Measurements from ENCODE around the gene PPIF.

The PPIF gene

DNA sequence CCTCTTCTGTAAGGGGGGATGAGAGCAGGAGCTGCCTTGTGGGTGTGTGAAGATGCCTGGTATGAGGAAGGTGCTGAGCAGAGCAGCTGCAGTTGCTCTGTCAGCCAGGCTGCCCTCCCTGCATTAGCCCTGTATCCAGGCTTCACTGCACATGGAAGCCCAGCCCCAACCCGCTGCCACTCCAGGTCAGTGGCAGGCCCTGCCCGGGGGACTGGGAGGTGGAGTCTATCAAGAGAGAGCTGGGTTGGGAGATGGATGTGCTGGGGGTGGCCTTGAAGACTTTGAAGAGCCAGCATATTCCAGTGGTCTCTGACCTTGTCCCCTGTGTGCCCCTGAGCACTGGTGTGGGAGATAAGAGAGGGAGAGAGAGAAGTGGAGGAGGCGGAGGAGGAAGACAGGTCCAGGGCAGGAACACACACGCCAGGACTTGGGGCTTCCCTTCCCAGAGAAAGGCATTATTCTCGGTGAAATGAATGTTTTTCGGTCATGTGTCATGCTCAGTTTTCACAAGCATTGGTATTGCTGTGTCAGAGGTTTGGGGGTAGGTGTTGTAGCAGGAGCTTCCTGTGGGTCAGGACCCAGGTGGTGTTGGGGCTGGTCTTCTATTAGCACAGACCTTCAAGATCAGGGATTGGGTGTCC lies 2.6 kb downstream of the PPIF start:
- no peak for DNase-seq

DNA sequence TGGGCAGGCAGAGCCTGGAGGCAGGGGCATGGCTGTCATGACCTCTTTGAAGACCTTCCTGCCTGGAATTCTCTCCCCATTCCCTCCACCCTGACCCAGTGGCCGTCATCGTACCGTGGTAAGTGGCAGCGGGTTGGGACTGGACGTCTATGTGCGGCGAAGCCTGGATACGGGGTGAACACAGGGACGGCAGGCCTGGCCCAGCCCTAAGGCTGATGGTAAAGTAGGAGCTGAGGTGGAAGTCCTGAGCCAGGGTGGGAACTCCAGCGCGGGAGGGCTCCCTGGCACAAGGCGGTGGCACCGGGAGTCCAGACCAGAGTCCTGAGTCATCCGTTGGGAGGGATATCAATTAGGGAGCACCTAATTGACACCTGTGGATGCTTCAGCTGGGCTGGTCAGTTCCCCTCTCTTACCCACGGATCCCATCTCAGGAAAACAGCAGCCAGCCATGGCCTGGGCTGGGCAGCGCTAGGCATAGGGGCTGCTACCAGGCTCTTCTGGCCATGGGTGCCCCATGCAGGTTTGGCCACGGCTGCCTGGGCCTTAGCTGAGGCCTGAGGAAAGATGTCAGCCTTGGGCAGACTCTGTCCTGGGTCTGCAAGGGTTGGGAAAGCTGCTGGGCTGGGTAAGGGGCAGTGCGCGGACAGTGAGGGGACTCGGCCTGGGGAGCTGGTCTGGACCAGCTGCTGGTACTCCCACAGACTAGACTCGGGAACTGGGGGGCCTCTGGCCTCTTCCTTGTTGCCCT lies 3.3 kb downstream of the PPIF start:
- DNase-seq: no peak

DNA sequence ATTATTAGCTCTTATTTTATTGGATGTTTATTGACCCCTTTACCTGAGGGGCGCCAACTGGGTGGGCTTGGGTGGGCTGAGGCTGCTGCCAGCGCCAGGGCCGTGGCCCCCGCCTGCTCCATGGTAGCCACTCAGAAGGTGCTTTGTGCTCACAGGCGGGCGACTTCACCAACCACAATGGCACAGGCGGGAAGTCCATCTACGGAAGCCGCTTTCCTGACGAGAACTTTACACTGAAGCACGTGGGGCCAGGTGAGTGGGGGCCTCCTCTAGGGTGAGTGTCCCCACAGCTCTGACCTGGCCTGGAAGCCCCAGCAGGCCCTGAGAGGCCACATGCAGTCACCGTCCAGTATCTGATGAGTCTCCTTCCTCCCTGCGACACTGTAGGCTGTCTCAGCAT lies 4.1 kb downstream of the PPIF start:
- DNase-seq: no peak

DNA sequence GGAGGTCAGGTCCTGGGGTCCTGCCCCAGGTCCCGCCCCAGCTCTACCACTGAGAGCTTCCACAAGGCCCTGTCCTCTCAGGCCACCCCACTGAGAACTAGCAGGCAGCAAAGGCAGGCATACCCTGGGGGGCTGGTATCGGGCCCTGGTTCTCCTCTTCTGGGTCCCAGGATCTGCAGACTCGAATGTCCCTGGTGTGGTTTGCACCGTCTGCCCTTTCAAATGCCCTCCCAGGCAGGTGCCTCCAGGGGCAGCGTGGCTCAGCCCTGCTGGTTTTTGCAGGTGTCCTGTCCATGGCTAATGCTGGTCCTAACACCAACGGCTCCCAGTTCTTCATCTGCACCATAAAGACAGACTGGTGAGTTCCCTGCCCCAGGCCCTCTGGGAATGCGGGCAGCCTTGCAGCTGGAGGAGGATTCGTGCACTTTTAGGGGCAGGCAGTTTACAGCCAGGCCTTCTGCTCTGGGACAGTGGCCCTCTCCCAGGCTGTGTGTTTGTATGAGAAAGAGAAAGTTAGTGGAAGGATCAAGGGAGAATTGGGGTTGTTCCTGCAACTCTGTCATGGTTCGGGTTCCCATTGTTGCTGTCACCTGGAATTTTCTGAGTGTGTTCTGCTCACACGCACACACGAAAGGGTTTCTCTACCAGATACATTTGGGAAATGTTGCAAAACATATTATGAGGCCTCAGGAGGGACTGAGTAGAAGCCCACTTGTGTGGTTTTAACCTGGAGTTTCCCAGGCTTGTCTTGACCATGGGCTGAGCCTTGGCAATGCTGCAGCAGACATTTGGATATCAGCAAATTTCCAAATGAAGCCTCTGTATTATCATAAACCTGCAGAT lies 5.0 kb downstream of the PPIF start:
- DNase-seq: no peak

DNA sequence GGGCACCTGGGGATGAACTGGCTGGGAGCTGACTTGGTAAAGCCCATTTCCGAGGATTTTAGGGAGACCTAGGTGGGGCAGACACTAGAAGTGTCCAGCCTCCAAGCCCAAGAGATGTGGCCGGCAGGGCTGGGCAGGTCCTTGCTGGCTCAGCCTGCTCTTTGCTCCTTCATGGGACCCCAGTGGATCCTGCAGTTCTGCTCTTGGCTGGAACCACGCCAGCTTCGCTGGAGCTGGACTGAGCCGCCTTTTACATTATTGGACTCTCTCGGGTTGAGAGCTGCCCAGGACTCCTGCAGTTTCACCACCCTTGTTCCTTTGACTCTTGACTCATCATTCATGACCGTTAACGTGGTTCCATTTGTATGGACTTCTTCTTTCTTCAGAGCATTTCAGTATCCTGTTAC lies 5.7 kb downstream of the PPIF start:
- DNase-seq: no peak

DNA sequence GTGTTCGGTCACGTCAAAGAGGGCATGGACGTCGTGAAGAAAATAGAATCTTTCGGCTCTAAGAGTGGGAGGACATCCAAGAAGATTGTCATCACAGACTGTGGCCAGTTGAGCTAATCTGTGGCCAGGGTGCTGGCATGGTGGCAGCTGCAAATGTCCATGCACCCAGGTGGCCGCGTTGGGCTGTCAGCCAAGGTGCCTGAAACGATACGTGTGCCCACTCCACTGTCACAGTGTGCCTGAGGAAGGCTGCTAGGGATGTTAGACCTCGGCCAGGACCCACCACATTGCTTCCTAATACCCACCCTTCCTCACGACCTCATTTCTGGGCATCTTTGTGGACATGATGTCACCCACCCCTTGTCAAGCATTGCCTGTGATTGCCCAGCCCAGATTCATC lies 6.5 kb downstream of the PPIF start:
- DNase-seq: no peak

DNA sequence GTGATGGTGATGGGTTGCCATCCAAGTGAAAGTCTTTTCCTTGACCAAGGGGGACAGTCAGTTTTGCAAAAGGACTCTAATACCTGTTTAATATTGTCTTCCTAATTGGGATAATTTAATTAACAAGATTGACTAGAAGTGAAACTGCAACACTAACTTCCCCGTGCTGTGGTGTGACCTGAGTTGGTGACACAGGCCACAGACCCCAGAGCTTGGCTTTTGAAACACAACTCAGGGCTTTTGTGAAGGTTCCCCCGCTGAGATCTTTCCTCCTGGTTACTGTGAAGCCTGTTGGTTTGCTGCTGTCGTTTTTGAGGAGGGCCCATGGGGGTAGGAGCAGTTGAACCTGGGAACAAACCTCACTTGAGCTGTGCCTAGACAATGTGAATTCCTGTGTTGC lies 6.9 kb downstream of the PPIF start:
- DNase-seq: no peak

DNA sequence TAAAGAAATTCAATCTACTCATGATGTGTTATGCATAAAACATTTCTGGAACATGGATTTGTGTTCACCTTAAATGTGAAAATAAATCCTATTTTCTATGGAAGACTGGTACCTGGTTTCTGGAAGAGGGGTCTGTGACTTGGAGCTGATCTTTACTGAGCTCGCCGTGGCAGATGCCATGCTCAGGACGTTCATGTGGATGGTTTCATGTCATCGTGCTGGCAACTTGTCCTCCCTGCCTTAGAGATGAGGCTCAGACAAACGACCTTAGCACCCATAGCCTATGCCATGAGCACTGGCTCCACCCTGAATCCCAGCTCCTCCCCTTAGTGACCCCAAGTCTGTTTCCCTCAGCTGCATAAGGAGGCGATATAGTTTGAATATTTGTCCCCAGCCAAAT lies 7.3 kb downstream of the PPIF start:
- DNase-seq: no peak

DNA sequence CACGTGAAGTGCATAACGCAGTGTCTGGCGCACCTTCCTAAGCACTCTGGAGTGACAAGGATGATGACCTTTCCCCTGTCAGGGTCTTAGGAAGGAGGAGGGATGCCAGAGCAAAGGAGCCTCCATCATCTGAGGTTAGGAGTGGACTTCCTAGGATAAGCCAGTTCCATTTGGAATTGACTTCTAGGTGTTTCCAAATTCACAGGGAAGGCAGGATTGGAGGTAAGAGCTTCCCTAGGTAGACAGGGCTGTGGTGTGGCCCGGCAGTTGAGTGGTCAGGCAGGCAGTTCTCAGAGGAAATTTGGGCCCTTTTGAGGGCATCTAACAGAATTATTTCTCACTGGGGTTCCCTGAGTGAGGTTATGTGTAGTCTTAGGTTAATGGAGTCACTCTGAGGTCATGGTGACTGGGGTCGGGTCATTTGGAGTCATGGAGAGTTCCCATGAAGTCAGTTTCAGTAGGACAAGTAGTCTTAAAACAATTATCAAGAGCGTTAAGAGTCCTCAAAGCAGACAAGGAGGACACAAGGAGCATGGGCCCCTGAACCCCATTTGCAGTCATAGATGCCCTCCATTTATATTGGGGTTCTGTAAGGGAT lies 8.2 kb downstream of the PPIF start:
- DNase-seq: peak; percentile 2

DNA sequence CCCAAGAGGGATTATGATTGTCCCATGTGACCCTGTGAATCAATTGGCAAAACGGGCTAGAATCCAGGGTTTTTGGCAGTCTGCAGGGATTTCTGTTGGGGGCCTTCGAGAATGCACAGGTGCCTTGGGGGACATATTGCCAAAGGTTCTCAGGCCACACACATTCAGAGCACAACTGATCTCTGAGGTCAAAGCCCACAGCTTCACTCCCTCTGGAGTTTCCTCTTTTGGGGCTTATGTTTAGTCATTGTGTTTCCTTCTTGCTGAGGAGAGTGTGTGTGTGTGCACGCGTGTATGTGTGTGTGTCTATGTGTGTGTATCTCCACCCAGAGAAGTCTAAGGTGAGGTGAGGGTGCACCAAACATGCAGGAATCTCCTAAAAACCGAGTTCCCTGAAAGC lies 8.8 kb downstream of the PPIF start:
- peak; percentile 3 for DNase-seq

DNA sequence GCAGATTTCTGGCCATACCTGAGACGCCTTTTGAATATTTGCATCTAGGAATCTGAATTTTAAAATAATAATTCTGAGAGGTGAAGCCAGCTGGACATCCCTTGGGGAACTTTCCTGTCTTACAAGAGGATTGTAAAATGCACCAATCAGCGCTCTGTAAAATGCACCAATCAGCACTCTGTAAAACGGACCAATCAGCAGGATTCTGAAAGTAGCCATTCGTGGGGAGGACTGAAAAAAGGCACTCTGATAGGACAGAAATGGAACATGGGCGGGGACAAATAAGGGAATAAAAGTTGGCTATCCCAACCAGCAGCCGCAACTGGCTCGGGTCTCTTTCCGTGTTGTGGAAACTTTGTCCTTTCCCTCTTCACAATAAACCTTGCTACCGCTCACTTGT lies 9.9 kb downstream of the PPIF start:
- DNase-seq: no peak

DNA sequence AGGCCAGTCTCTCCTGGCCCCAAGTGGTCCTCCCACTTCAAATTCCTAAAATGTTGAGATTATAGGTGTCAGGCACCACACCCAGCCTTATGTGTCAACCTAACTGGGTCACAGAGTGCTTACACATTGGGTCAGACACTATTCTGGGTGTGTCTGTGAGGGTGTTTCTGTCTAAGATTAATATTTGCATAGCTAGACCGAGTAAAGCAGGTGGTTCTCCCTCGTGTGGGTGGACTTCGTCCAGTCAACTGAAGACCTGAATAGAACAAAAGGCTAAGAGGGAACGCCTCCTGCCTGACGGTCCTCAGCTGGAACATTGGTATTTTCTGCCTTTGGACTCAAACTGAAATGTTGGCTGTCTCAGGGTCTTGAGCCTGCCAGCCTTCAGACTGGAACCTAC lies 11.5 kb downstream of the PPIF start:
- no peak for DNase-seq

DNA sequence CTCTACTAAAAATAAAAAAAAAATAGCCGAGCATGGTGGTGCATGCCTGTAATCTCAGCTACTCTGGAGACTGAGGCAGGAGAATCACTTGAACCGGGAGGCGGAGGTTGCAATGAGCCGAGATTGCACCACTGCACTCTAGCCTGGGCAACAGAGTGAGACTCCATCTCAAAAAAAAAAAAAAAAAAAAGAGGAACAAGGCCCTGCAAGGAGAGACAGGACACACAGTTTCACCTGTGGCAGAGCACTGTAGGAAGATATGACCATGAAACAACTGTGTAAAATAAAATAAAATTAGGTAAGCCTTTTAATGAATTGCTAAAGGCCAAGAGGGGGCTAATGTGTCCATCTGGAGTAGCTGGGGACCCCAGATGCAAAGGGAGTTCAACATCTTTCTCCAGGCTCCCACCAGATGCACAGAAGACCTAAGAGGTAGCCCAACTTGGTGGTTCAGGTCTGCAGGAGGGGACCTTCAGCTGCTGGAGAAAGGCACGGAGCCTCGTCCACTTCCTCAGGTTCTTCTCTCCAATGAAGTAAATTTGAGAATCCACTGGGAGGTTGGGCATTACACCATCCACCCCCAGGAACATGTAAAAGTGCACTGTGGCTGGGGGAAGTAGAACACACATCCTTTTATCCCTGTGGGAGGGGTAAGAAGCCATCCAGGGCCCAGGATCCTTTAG lies 12.7 kb downstream of the PPIF start:
- DNase-seq: peak; percentile 1

DNA sequence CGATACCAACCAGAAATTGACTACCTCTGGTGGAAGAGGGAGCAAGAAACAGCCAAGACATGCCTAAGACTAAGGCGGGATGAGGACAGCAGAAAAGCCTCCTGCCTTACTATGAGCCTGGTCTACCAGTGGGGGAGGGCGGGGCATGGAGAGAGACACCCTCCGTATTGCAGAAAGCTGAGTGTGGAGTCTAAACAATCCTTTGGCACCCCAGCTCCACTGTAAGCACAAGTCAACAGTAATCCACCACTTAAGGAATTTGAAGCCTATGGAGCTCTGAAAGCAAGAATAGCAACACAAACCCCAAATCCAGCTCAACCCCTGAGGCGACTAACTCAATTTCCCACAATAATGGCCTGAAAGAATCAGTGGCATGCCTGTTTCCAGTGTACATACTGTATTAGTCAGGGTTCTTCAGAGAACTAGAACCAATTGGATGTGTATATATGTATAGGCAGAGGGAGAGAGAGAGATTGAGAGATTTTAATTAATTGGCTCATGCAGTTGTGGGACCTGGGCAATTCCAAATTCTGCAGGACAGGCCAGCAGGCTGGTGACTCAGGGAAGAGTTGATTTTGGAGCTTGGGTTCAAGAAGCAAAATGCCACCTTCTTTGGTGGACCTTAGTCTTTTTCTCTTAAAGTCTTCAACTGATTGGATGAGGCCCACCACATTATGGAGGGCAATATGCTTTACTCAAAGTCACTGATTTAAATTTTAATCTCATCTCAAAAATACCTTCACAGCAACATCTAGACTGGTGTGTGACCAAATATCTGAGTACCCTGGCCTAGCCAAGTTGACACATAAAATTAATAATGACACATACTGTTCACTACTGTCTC lies 13.5 kb downstream of the PPIF start:
- DNase-seq: peak; percentile 2

DNA sequence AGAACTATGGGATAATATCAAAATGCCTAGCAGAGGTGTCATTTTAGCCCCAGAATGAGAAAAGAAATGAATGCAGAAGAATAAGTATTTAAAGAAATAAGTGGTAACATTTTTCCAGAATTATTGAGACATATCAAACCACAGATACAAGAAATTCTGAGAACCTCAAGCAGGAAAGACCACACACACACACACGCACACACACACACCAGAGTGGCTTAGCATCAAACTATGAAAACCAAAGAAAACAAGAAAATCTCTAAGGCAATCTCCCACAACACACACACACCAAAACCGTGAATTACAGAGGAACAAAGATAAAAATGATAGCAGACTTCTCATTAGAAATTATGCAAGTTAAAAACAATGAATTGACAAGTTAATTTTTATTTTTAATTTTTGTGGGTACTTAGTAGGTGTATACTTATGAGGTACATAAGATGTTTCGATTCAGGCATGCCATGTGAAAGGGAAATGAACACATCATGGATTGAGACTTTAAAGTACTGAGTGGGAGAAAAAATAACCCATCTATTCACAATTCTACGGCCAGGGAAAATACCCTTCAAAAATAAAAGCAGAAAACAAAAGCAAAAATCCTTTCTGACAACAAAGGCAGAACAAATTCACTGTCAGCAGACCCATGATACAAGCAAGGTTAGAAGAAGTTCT lies 14.6 kb downstream of the PPIF start:
- DNase-seq: peak; percentile 2

DNA sequence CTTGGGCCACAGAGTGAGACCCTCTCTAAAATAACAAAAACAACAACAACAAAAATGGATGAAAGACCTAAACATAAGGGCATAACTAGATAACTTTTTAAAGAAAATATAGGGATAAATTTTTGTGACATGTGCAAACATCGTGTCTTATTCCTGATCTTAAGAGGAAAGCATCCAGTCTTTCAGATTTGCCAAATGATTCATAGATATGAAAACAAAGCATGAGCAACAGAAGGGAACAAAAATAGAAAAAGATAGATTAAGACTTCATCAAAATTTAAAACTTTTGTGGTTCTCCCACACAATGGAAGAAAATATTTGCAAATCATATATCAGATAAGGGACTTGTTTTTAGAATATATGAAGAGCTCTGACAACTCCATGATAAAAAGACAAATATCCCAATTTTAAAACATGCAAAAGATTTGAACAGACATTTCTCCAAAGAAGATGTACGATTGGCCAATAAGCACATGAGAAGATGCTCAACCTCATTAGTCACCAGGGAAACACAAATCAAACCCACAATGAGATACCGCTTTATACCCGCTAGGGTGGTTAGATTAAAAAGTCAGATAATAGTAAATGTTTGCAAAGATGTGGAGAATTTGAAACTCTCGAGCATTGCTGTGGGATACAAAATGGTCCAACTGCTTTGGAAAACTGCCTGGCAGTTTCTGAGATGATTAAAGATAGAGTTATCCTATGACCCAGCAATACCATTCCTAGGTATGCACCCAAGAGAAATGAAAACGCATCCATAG lies 20.3 kb downstream of the PPIF start:
- DNase-seq: no peak

DNA sequence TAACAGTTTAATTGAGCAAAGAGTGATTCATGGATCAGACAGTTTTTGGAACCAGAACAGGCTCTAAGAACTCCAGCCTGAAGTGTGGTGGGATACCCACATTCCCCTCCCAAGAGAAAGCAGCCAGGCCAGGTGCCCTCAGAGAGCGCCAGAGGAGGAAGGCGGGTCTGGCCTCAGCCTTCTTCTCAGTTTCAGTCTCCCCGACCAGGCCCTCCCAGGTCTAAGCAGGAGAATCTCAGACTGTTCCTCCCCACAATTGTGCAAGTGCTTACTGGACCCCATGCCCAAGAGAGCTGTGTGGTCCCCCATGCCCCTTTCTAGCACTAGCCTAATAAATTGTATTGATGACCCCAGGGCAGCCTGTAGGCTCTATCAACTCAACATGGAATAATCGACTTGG lies 25.6 kb downstream of the PPIF start:
- peak; percentile 0 for DNase-seq

DNA sequence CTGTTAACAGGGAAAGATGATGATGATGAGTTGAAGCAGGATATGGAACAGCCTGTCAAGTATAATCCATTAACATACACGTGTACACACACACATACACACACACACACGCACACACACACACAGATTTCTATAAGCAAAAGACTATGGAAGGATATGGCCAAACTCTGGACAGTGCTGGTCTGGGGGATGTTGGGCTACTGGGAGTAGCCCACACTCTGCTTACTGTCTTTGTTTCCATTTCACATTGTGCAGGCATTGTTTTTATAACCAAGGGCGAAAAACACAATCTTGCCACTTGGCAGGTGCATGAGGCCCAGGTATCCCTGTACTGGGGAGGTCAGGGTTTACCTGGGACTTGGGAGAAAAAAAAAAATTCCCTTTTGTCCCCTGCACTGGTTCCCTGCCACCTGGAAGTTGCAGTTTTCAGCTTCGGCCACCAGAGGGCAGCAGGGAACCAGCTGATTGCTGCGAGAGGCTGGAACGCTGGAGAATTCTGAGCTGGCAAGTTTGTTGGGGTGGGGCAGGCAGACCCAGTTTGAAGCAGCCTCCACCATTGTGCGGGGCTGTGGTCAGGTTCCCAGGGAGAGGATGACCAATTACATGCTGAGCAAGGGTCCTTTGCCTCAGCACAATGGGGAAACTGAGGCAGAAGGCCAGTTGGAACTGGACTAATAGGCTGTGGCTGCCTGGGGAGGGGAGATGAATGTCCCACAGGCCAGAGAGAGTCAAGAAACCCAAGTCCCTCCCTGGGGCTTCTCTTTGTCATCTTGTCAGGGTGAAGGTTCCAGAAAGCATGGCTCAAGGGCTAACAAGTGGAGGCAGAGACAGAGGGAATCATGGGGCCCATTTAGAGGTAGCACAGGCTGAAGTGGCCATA lies 27.3 kb downstream of the PPIF start:
- peak; percentile 80 for DNase-seq

DNA sequence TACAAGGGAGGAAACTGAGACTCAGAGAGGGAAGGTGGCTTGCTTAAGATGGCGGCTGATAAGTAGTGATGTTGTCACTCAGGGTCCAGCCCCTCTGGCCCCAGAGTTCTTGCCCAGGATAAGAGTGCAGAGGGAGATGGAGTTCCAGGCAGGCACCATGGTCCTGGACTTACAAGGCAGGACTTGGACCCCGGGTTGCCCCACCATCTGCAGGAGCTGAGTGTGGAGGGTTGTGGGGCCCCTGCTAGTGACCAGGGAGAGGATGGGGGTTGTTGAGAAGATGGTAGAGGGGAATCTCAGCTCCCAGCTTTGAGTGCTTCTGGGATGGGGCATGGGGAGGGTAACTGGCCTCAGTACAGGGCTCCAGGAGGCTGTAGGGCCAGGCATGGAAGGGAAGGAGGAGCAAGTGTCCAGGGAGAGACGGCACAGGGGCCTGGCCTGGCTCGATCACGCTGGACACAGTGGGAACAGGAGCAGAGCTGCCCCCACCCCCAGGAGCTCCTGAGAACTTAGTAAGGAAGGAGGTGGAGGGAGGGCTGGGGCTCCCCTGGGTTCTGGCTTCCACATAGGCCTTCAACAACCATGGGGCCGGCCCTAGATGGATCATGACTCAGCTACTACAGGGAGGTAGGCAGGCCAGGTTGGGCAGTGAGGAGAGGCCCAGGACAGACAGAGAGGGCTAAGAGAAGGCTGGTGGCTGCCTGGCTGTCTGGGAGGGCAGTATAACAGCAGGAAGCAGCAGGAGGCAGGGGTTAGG lies 28.2 kb downstream of the PPIF start:
- peak; percentile 2 for DNase-seq

Measured in stimulated activated CD4-positive, alpha-beta T cell treated with anti-CD3 and anti-CD28 coated beads, Interleukin-4, amount 100 ng/mL, for 24 hours (primary cell).